ENCODE measurements around the gene JMJD7. TPM values are rescaled to one million over a fixed set of nuclear protein-coding genes. Genes with fewer than 3 reads are reported as not detected.

The JMJD7 gene
- total and polyA plus RNA-seq, 2 donors: 7.2 to 15.6 TPM

- WGBS: 97% methylated on average over 10 of the region's 10 CpGs
- Histone ChIP-seq H3K36me3 (ENCODE audit: control insufficient read depth in 2 of 2, insufficient read depth in 2 of 2, low read length in 1 of 2) (no peaks in the 10 kb centered on the region), H3K9me3 (ENCODE audit: control insufficient read depth in 2 of 2, insufficient read depth in 1 of 2, low read length in 1 of 2) (peaks cover 0 to 4% of the 10 kb centered on the region in 2 donors), H3K27ac (ENCODE audit: low read depth in 1 of 2, low read length in 1 of 2) (no peak overlapping the region), H3K4me1 (ENCODE audit: control insufficient read depth in 2 of 2, insufficient read depth in 2 of 2, low read length in 2 of 2) (peaks cover 3 to 15% of the 10 kb centered on the region in 2 donors), H3K4me3 (ENCODE audit: low read length in 2 of 2) (no peak overlapping the region), H3K27me3 (ENCODE audit: control insufficient read depth in 2 of 2, insufficient read depth in 1 of 2, low read length in 1 of 2) (peaks cover 6 to 34% of the 10 kb centered on the region in 2 donors)
- DNase-seq (ENCODE audit: low read depth in 6 of 9, low spot score in 9 of 9): no peak
These were observed 51.5 kb downstream of the JMJD7 start for GRCh38 chr15:41879321-41879845.

DNA sequence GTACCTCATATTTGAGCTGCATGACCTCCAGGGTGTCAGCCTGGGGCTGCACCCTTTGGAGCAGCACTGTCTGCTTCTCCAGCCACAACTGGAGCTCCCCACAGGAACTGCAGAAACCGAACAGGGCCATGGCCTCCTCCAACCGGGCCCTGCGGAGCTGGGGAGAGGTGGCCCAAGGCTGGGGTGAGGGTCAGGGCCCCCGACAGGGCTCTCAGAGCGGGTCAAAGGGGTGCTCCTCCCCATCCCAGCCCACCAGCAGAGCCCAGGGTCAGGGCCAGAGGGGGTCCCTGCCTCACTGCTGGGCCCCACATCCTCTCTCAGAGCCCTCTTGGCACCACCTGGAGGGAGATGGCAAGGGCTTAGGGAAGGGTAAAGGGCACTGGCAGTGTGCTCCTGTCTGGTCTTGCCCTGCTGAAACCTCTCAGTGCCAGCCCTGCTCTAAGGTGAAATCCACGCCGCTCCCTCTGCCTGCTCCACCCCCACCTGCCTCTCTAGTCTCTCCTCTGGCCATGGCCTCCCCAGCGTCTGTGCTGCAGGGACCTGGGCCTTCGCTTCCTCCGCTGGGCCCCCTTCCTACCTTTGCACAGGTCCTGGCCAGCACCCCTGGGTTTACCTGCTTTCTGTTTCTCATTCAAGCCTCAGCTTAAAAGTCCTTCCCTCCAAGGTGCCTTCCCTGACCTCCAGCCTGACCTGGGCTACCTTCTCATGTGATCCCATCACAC lies 52.4 kb downstream of the JMJD7 start:
- Histone ChIP-seq H3K4me3 (ENCODE audit: low read length in 2 of 2) (no peak overlapping the region), H3K4me1 (ENCODE audit: control insufficient read depth in 2 of 2, insufficient read depth in 2 of 2, low read length in 2 of 2) (peaks cover 3 to 15% of the 10 kb centered on the region in 2 donors), H3K9me3 (ENCODE audit: control insufficient read depth in 2 of 2, insufficient read depth in 1 of 2, low read length in 1 of 2) (peaks cover 0 to 4% of the 10 kb centered on the region in 2 donors), H3K27ac (ENCODE audit: low read depth in 1 of 2, low read length in 1 of 2) (no peak overlapping the region), H3K36me3 (ENCODE audit: control insufficient read depth in 2 of 2, insufficient read depth in 2 of 2, low read length in 1 of 2) (no peaks in the 10 kb centered on the region), H3K27me3 (ENCODE audit: control insufficient read depth in 2 of 2, insufficient read depth in 1 of 2, low read length in 1 of 2) (peaks cover 6 to 34% of the 10 kb centered on the region in 2 donors)
- no peak for DNase-seq (ENCODE audit: low read depth in 6 of 9, low spot score in 9 of 9)
- over 99% methylated on average over 10 of the region's 10 CpGs for WGBS

DNA sequence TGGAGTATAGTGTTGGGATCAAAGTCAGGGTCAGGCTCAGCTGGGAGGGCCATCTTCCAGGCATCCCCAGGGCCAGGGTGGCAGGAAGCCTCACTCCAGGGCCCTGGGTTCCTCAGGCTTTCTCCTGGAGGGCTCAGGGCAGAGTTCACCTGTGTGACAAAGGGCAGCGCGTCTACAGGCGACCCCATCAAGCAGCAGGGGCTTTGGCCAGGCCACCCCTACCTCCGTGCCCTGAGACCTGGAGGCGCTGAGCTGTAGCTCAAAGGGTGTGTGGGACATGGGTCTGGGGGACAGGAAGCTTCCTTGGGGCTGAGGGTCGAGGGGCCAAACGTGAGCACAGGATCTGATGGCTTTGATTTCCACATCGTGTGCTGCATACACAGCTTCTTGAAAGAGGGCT lies 53.2 kb downstream of the JMJD7 start:
- H3K4me3 ChIP-seq (ENCODE audit: low read length in 2 of 2): no peak overlapping the region
- H3K27me3 ChIP-seq (ENCODE audit: control insufficient read depth in 2 of 2, insufficient read depth in 1 of 2, low read length in 1 of 2): peaks cover 6 to 34% of the 10 kb centered on the region in 2 donors
- peaks cover 0 to 7% of the 10 kb centered on the region in 2 donors for H3K9me3 ChIP-seq (ENCODE audit: control insufficient read depth in 2 of 2, insufficient read depth in 1 of 2, low read length in 1 of 2)
- H3K36me3 ChIP-seq (ENCODE audit: control insufficient read depth in 2 of 2, insufficient read depth in 2 of 2, low read length in 1 of 2): no peaks in the 10 kb centered on the region
- 97% methylated on average over 8 of the region's 8 CpGs for WGBS
- no peak overlapping the region for H3K27ac ChIP-seq (ENCODE audit: low read depth in 1 of 2, low read length in 1 of 2)
- H3K4me1 ChIP-seq (ENCODE audit: control insufficient read depth in 2 of 2, insufficient read depth in 2 of 2, low read length in 2 of 2): peaks cover 3 to 15% of the 10 kb centered on the region in 2 donors
- DNase-seq (ENCODE audit: low read depth in 6 of 9, low spot score in 9 of 9): no peak

DNA sequence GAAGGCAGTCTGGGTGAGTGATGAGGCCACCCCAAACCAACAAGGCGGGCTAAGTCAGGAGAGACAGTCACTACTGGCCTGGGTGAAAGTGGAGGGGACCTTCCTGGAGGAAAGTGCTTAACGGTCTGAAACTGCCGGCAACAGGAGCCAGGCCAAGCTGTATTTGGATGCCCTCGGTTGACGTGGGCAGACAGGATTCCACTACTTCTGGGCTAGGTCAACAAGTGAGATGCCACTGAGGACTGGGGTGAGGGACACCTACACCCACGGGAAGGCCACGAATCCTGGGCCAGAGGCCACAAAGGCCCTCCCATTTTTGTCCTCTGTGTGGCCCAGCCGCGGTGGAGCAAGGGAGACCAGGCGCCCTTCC lies 53.6 kb downstream of the JMJD7 start:
- no peaks in the 10 kb centered on the region for H3K36me3 ChIP-seq (ENCODE audit: control insufficient read depth in 2 of 2, insufficient read depth in 2 of 2, low read length in 1 of 2)
- no peak overlapping the region for H3K4me3 ChIP-seq (ENCODE audit: low read length in 2 of 2)
- DNase-seq (ENCODE audit: low read depth in 6 of 9, low spot score in 9 of 9): no peak
- peaks cover 0 to 8% of the 10 kb centered on the region in 2 donors for H3K9me3 ChIP-seq (ENCODE audit: control insufficient read depth in 2 of 2, insufficient read depth in 1 of 2, low read length in 1 of 2)
- 62% methylated on average over 10 of the region's 10 CpGs for WGBS
- H3K4me1 ChIP-seq (ENCODE audit: control insufficient read depth in 2 of 2, insufficient read depth in 2 of 2, low read length in 2 of 2): peaks cover 3 to 15% of the 10 kb centered on the region in 2 donors
- H3K27ac ChIP-seq (ENCODE audit: low read depth in 1 of 2, low read length in 1 of 2): no peak overlapping the region
- peaks cover 6 to 34% of the 10 kb centered on the region in 2 donors for H3K27me3 ChIP-seq (ENCODE audit: control insufficient read depth in 2 of 2, insufficient read depth in 1 of 2, low read length in 1 of 2)

DNA sequence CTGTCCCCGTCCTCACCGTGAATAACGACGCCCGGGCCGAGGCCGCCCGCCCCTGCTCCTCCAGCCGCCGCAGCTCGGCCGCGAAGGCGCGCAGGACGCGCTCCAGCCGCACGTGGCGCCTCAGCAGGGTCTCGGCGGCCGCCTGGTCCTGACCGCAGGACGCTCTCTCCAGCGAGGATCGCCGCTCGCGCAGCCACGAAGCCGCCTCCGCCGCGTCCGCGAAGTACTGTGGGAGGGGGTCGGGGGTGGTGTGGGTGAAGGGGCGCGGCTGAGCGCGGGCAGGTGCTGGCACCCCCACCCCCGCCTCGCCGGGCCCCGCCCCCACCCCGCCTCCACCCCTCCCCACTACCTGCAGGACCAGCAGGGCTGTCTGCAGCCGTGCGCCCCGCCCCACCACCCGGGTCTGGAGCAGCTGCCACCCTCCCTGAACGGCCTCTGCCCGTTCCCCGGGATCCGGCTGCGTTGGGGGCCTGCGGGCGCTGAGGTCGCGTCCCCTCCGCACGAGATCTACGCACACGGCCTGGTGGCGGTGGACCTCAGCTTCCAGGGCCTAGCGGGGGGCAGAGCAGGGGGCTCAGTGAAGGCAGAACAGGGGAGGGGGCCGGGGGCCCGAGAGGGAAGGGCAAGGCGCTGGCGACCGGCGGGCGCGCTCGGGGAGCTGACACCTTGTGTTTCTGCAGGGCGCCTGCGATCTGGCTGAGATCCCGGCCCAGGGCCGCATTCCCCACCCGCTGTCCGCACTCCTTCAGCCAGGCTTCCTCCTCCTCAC lies 54.2 kb downstream of the JMJD7 start:
- peaks cover 6 to 34% of the 10 kb centered on the region in 2 donors for H3K27me3 ChIP-seq (ENCODE audit: control insufficient read depth in 2 of 2, insufficient read depth in 1 of 2, low read length in 1 of 2)
- H3K9me3 ChIP-seq (ENCODE audit: control insufficient read depth in 2 of 2, insufficient read depth in 1 of 2, low read length in 1 of 2): peaks cover 0 to 8% of the 10 kb centered on the region in 2 donors
- no peak for DNase-seq (ENCODE audit: low read depth in 6 of 9, low spot score in 9 of 9)
- no peaks in the 10 kb centered on the region for H3K36me3 ChIP-seq (ENCODE audit: control insufficient read depth in 2 of 2, insufficient read depth in 2 of 2, low read length in 1 of 2)
- H3K4me3 ChIP-seq (ENCODE audit: low read length in 2 of 2): peak overlapping the region in 1 of 2 donors; percentile 20
- 27% methylated on average over 81 of the region's 81 CpGs for WGBS
- H3K27ac ChIP-seq (ENCODE audit: low read depth in 1 of 2, low read length in 1 of 2): no peak overlapping the region
- H3K4me1 ChIP-seq (ENCODE audit: control insufficient read depth in 2 of 2, insufficient read depth in 2 of 2, low read length in 2 of 2): peaks cover 3 to 15% of the 10 kb centered on the region in 2 donors

- Histone ChIP-seq H3K9me3 (ENCODE audit: control insufficient read depth in 2 of 2, insufficient read depth in 1 of 2, low read length in 1 of 2) (peaks cover 0 to 8% of the 10 kb centered on the region in 2 donors), H3K27me3 (ENCODE audit: control insufficient read depth in 2 of 2, insufficient read depth in 1 of 2, low read length in 1 of 2) (peaks cover 6 to 34% of the 10 kb centered on the region in 2 donors), H3K27ac (ENCODE audit: low read depth in 1 of 2, low read length in 1 of 2) (no peak overlapping the region), H3K4me3 (ENCODE audit: low read length in 2 of 2) (no peak overlapping the region), H3K36me3 (ENCODE audit: control insufficient read depth in 2 of 2, insufficient read depth in 2 of 2, low read length in 1 of 2) (no peaks in the 10 kb centered on the region), H3K4me1 (ENCODE audit: control insufficient read depth in 2 of 2, insufficient read depth in 2 of 2, low read length in 2 of 2) (peaks cover 3 to 15% of the 10 kb centered on the region in 2 donors)
- peak in 4 of 9 donors; percentile 22 to 61 (median 42) for DNase-seq (ENCODE audit: low read depth in 6 of 9, low spot score in 9 of 9)
- WGBS: 78% methylated on average over 14 of the region's 14 CpGs
These were observed 55.0 kb downstream of the JMJD7 start for GRCh38 chr15:41882689-41883483.

GRCh38 chr15:41883484-41883825 lies 55.6 kb downstream of the JMJD7 start:
- H3K27me3 ChIP-seq (ENCODE audit: control insufficient read depth in 2 of 2, insufficient read depth in 1 of 2, low read length in 1 of 2): peaks cover 6 to 34% of the 10 kb centered on the region in 2 donors
- H3K4me1 ChIP-seq (ENCODE audit: control insufficient read depth in 2 of 2, insufficient read depth in 2 of 2, low read length in 2 of 2): peaks cover 3 to 15% of the 10 kb centered on the region in 2 donors
- no peaks in the 10 kb centered on the region for H3K36me3 ChIP-seq (ENCODE audit: control insufficient read depth in 2 of 2, insufficient read depth in 2 of 2, low read length in 1 of 2)
- H3K27ac ChIP-seq (ENCODE audit: low read depth in 1 of 2, low read length in 1 of 2): no peak overlapping the region
- DNase-seq (ENCODE audit: low read depth in 6 of 9, low spot score in 9 of 9): no peak
- no peak overlapping the region for H3K4me3 ChIP-seq (ENCODE audit: low read length in 2 of 2)
- WGBS: 87% methylated on average over 2 of the region's 2 CpGs
- peaks cover 0 to 8% of the 10 kb centered on the region in 2 donors for H3K9me3 ChIP-seq (ENCODE audit: control insufficient read depth in 2 of 2, insufficient read depth in 1 of 2, low read length in 1 of 2)

- H3K36me3 ChIP-seq (ENCODE audit: control insufficient read depth in 2 of 2, insufficient read depth in 2 of 2, low read length in 1 of 2): no peaks in the 10 kb centered on the region
- H3K4me3 ChIP-seq (ENCODE audit: low read length in 2 of 2): no peak overlapping the region
- no peak for DNase-seq (ENCODE audit: low read depth in 6 of 9, low spot score in 9 of 9)
- H3K27me3 ChIP-seq (ENCODE audit: control insufficient read depth in 2 of 2, insufficient read depth in 1 of 2, low read length in 1 of 2): peaks cover 6 to 33% of the 10 kb centered on the region in 2 donors
- H3K4me1 ChIP-seq (ENCODE audit: control insufficient read depth in 2 of 2, insufficient read depth in 2 of 2, low read length in 2 of 2): peaks cover 3 to 15% of the 10 kb centered on the region in 2 donors
- no peak overlapping the region for H3K27ac ChIP-seq (ENCODE audit: low read depth in 1 of 2, low read length in 1 of 2)
- 95% methylated on average over 7 of the region's 7 CpGs for WGBS
- peaks cover 0 to 8% of the 10 kb centered on the region in 2 donors for H3K9me3 ChIP-seq (ENCODE audit: control insufficient read depth in 2 of 2, insufficient read depth in 1 of 2, low read length in 1 of 2)
These were observed 56.6 kb downstream of the JMJD7 start for GRCh38 chr15:41884458-41884857.

All from thymus (tissue), 11 donors.